Measurements from ENCODE around the gene GPBP1L1. TPM values are rescaled to one million over a fixed set of nuclear protein-coding genes. Genes with fewer than 3 reads are reported as not detected.

GPBP1L1 gene
- total and polyA plus RNA-seq, 10 donors = 36.3 to 174 (median 130) TPM

DNA sequence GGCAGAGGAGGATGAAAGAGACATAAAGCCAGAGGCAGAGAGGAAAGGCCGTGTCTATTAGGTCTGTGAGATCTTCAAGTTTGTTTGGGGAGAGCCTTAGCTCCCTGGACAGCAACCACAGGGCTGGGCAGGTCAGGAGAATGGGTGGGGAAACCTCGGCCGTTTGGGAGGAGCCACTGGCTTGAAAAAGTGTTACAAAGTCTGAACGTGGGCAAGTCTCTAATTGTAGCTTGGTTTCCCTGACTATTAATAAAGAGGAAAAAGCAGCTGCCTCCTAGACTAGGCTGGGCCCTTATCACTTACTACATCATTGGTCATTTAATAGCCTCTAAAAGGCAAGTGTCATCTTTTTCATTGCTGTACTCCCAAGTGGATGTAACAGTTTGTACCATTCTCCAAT is 62.4 kb downstream of the GPBP1L1 start, which contains the start of gene CCDC17:
Gene CCDC17 (minus strand): TSS at position 83 of the 400 bp plus-strand sequence. CDS start 145 bp downstream, outside the sequence.
- Histone ChIP-seq H3K27me3 (replicated peaks in 1 of 7) (no peaks in the 10 kb centered on the region), H3K27ac (peak within 1 kb of the TSS in 2 of 8 donors; percentile 13 to 28), H3K9me3 (no peaks in the 10 kb centered on the region), H3K4me3 (no peak within 1 kb of the TSS), H3K4me1 (peaks cover 3 to 45% (median 20%) of the 10 kb centered on the region in 6 donors), H3K36me3 (peaks cover 2 to 100% (median 48%) of the 10 kb centered on the region in 6 donors)
- intact Hi-C loops (cut with DNase I; ENCODE audit: low total_unique reads) = no loop called here
- 49 to 62% (median 53%) methylated on average over 4 of the region's 4 CpGs for WGBS, 5 donors
- no peak for TF ChIP-seq POLR2AphosphoS5 (IDR thresholded peaks at IDR 0.05)
- TF ChIP-seq, protein P1, sequence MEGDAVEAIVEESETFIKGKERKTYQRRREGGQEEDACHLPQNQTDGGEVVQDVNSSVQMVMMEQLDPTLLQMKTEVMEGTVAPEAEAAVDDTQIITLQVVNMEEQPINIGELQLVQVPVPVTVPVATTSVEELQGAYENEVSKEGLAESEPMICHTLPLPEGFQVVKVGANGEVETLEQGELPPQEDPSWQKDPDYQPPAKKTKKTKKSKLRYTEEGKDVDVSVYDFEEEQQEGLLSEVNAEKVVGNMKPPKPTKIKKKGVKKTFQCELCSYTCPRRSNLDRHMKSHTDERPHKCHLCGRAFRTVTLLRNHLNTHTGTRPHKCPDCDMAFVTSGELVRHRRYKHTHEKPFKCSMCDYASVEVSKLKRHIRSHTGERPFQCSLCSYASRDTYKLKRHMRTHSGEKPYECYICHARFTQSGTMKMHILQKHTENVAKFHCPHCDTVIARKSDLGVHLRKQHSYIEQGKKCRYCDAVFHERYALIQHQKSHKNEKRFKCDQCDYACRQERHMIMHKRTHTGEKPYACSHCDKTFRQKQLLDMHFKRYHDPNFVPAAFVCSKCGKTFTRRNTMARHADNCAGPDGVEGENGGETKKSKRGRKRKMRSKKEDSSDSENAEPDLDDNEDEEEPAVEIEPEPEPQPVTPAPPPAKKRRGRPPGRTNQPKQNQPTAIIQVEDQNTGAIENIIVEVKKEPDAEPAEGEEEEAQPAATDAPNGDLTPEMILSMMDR (IDR thresholded peaks at IDR 0.05 in 8 of 11, conservative IDR thresholded peaks at IDR 0.05 in 3 of 11) = no peak
- no peak for TF ChIP-seq POLR2A (IDR thresholded peaks at IDR 0.05)
- DNase-seq = no peak

DNA sequence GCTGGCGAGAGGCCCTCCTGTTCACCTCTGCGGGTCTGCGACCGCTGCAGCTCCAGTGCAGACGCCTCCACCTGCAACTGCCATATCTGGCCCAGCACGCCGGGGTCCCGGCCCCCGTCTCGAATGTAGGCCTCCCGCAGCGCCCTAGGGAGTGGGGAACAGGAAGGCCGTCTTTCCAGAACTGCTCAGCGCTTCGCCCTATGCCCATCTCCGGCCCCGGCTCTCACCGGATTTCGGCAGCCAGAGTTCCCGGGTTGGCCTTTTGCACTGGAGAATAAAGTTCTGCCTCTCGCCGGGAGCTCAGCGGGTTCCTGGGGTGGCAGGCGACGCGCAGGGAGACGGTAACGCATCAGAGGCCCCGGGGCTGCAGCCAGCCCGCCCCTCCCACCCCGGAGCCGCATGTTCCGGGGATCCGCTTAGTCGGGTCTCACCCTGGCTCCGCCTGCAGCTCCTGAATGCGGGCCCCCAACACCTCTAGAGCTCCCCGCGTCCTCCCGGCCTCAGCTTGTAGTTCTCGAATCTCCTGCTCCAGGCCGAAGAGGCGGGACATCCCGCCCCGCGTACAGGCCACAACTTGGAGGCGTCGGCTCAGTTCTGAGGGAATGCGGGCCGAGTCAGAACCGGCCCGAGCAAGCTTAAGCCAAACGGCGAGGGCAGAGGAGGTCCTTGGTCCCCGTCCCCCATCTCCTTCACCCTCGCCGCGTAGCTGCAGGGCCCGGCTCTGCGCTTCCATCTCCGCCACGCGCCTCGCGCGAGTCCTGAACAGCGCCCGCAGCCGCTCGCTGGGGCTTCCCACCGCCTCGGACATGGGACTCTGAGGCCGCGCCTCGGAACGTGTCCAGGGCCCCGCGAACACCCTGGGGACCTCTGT is 63.6 kb downstream of the GPBP1L1 start:
- WGBS, 5 donors = 78 to 96% (median 87%) methylated on average over 64 to 78 of the region's 78 CpGs
- no peaks in the 10 kb centered on the region for H3K9me3 ChIP-seq
- H3K27ac ChIP-seq = peak overlapping the region in 5 of 8 donors; percentile 69 to 83 (median 79)
- intact Hi-C loops (cut with DNase I; ENCODE audit: low total_unique reads) = no loop called here
- H3K27me3 ChIP-seq (replicated peaks in 1 of 7) = no peaks in the 10 kb centered on the region
- DNase-seq = no peak
- H3K36me3 ChIP-seq = peaks cover 0 to 100% (median 44%) of the 10 kb centered on the region in 6 donors
- TF ChIP-seq POLR2AphosphoS5 (IDR thresholded peaks at IDR 0.05) = peak in 2 of 3 donors; percentile 50 to 67
- TF ChIP-seq POLR2A (IDR thresholded peaks at IDR 0.05) = no peak
- no peak overlapping the region for H3K4me3 ChIP-seq
- H3K4me1 ChIP-seq = peaks cover 3 to 44% (median 17%) of the 10 kb centered on the region in 6 donors

DNA sequence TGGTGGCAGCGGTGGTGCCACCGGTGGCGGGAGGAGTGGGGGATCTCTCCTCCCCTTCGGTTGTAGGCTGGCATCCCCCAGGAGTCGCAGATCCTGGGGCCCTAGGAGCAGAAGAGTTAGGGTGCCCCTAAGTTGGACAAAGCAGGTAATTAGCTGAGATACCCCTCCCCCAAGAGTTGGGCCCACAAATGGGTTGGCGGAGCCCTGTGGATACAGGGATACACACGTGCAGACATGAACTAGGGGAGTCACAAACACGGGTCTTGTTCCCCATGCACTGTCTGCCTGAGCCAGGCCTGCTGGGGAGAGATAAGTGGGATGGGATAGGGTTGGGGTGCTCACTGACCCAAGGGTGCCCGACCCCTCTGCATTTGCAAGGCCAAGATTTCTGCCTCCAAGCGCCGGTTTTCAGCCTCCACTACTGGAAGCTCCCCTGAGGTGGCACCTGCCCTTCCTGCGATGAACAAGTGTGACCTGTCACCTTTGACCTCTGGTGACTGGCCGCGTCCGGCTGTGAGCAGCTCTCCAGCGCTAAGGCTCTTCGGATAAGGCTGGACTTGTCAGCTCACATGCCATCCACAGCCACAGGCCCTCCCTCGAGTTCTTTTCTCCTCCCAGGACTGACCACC is 64.3 kb downstream of the GPBP1L1 start:
- intact Hi-C loops (cut with DNase I; ENCODE audit: low total_unique reads) = no loop called here
- peak overlapping the region; percentile 9 to 83 (median 70) for H3K27ac ChIP-seq
- H3K4me3 ChIP-seq = no peak overlapping the region
- 75 to 79% (median 77%) methylated on average over 9 to 18 of the region's 18 CpGs for WGBS, 5 donors
- peaks cover 0 to 100% (median 46%) of the 10 kb centered on the region in 6 donors for H3K36me3 ChIP-seq
- peak; percentile 75 for DNase-seq
- H3K4me1 ChIP-seq = peaks cover 3 to 44% (median 17%) of the 10 kb centered on the region in 6 donors
- H3K27me3 ChIP-seq (replicated peaks in 1 of 7) = no peaks in the 10 kb centered on the region
- H3K9me3 ChIP-seq = no peaks in the 10 kb centered on the region
- no peak for TF ChIP-seq POLR2A (IDR thresholded peaks at IDR 0.05)
- TF ChIP-seq POLR2AphosphoS5 (IDR thresholded peaks at IDR 0.05) = peak in 1 of 3 donors; percentile 28

DNA sequence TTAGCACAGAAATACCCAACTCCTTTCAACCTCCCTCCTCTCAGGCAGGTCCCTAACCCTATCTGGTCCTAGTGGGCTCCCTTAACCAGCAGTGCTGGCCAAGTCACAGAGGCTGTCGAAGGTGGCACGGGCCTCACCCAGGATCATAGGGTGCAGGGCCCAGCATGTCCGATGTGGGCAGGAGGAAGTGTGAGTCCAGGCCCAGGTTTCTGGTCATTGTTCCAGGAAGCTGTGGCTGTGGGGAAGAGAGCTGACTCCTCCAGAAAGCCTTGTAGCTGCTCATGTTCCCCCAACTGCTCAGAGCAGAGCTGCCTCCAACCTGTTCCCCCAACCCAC is 64.9 kb downstream of the GPBP1L1 start:
- H3K36me3 ChIP-seq = peaks cover 0 to 100% (median 48%) of the 10 kb centered on the region in 6 donors
- 22 to 70% (median 51%) methylated on average over 3 of the region's 3 CpGs for WGBS, 5 donors
- intact Hi-C loops (cut with DNase I; ENCODE audit: low total_unique reads) = no loop called here

More for the DNA sequence above, 64.9 kb downstream of the GPBP1L1 start:
- H3K4me1 ChIP-seq = peaks cover 3 to 44% (median 17%) of the 10 kb centered on the region in 6 donors
- peak overlapping the region; percentile 9 to 83 (median 70) for H3K27ac ChIP-seq
- TF ChIP-seq, protein P1 (IDR thresholded peaks at IDR 0.05 in 8 of 11, conservative IDR thresholded peaks at IDR 0.05 in 3 of 11) = no peak
- peak; percentile 34 to 58 (median 58) for TF ChIP-seq POLR2AphosphoS5 (IDR thresholded peaks at IDR 0.05)
- no peaks in the 10 kb centered on the region for H3K27me3 ChIP-seq (replicated peaks in 1 of 7)
- DNase-seq = peak; percentile 76
- H3K4me3 ChIP-seq = no peak overlapping the region
- no peaks in the 10 kb centered on the region for H3K9me3 ChIP-seq

Data from spleen (tissue), 11 donors.